ENCODE measurements around the gene TUBB.
A peak's percentile ranks its signal among the peaks of the same experiment; 100 is the strongest.

GRCh38 chr6:30740540-30740870 is 20.4 kb downstream of the TUBB start:
- TF ChIP-seq POLR2A (IDR thresholded peaks at IDR 0.05) (no peak), POLR2AphosphoS5 (IDR thresholded peaks at IDR 0.05) (peak in 1 of 3 donors; percentile 46), EP300 (IDR thresholded peaks at IDR 0.05) (no peak)
- TF ChIP-seq, protein P1, sequence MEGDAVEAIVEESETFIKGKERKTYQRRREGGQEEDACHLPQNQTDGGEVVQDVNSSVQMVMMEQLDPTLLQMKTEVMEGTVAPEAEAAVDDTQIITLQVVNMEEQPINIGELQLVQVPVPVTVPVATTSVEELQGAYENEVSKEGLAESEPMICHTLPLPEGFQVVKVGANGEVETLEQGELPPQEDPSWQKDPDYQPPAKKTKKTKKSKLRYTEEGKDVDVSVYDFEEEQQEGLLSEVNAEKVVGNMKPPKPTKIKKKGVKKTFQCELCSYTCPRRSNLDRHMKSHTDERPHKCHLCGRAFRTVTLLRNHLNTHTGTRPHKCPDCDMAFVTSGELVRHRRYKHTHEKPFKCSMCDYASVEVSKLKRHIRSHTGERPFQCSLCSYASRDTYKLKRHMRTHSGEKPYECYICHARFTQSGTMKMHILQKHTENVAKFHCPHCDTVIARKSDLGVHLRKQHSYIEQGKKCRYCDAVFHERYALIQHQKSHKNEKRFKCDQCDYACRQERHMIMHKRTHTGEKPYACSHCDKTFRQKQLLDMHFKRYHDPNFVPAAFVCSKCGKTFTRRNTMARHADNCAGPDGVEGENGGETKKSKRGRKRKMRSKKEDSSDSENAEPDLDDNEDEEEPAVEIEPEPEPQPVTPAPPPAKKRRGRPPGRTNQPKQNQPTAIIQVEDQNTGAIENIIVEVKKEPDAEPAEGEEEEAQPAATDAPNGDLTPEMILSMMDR (IDR thresholded peaks at IDR 0.05), result no peak

Data from stomach (tissue), 4 donors.